HepG2 (cell line): Measurements from ENCODE around the gene ITGA7. TPM values are rescaled to one million over a fixed set of nuclear protein-coding genes. Genes with fewer than 3 reads are reported as not detected.

Source experiments
- ATAC-seq: fragments of 200-7000 bp; cut with Tn5 transposase; 3 replicates; pipeline ENCODE4 v1.9.1; 2020; ENCODE audit warnings: mild to moderate bottlenecking, moderate library complexity
- BruUV-seq: library from RNA; stranded (reverse); fragments of 400-500 nt; replicated peaks from 2 replicates; lab custom pipeline; 2021; lab: Mats Ljungman, UMichigan
- CTCF ChIA-PET: fragments of 300-600 bp; formaldehyde crosslinking; extraction: SDS; loops from one replicate; lab custom pipeline; 2021; ENCODE audit warnings: low total read pairs, inconsistent platforms, low intra/inter-chr PET ratio; lab: Yijun Ruan, JAX
- POLR2A ChIA-PET: fragments of 350-600 bp; sonication (Branson Sonifier 250); formaldehyde crosslinking; loops from one replicate; lab custom pipeline; 2020; ENCODE audit warnings: antibody characterized with exemption, inconsistent platforms; lab: Yijun Ruan, JAX
- DNase-seq: peaks from one replicate; pipeline ENCODE4 v3.0.0-alpha.2; 2015; ENCODE audit warnings: low spot score
- FAIRE-seq: peaks from 3 replicates; lab custom pipeline; 2011; peaks lifted over from hg19 to GRCh38; lab: Jason Lieb, UNC
- H2AFZ ChIP-seq: one replicate; pipeline ENCODE4 v1.6.1; 2011; ENCODE audit warnings: low read length, inconsistent platforms
- H3K27ac ChIP-seq: fragments of 300-600 bp; 3 replicates; pipeline ENCODE4 v1.8.0; 2011; ENCODE audit warnings: mixed run types, mild to moderate bottlenecking, mixed read lengths, low read length, inconsistent platforms; ENCODE audit not compliant: insufficient read depth; ENCODE audit errors: extremely low read length
- H3K27me3 ChIP-seq, 2 experiments: fragments of 200-600 bp in 1 of 2; 2 replicates in 1 of 2; 3 replicates in 1 of 2; pipeline versions ENCODE4 v1.6.0 to v1.8.0; 2011; ENCODE audit warnings: low read length in 2 of 2, mild to moderate bottlenecking in 2 of 2, moderate library complexity in 2 of 2, inconsistent platforms in 1 of 2; ENCODE audit not compliant: insufficient read depth in 2 of 2, control insufficient read depth in 1 of 2
- H3K36me3 ChIP-seq, 2 experiments: fragments of 200-600 bp in 1 of 2; replicated peaks in 1 of 2; 2 replicates in 1 of 2; 3 replicates in 1 of 2; pipeline versions ENCODE4 v1.5.1 to v1.8.0; 2011; ENCODE audit warnings: low read length in 2 of 2, inconsistent platforms in 1 of 2; ENCODE audit not compliant: insufficient read depth in 2 of 2, control insufficient read depth in 1 of 2
- H3K4me1 ChIP-seq: 2 replicates; pipeline ENCODE4 v1.5.1; 2012; ENCODE audit warnings: low read length, inconsistent platforms; ENCODE audit not compliant: insufficient read depth
- H3K4me2 ChIP-seq: 2 replicates; pipeline ENCODE4 v1.6.0; 2011; ENCODE audit warnings: low read depth, low read length, inconsistent platforms
- H3K4me3 ChIP-seq, 3 experiments: fragments of 200-600 bp in 1 of 3; sonication (generic), shearing (Covaris generic) in 1 of 3; replicated peaks in 1 of 3; 2 replicates each; pipeline ENCODE4 v1.5.1; 2011 to 2016; ENCODE audit warnings: low read length in 3 of 3, inconsistent platforms in 2 of 3, low read depth in 2 of 3, mild to moderate bottlenecking in 2 of 3, control low read depth in 1 of 3, mixed read lengths in 1 of 3; ENCODE audit not compliant: insufficient read depth in 1 of 3
- H3K79me2 ChIP-seq: one replicate; pipeline ENCODE4 v1.6.1; 2011; ENCODE audit warnings: low read length, inconsistent platforms; ENCODE audit not compliant: insufficient read depth
- H3K9ac ChIP-seq: 2 replicates; pipeline ENCODE4 v1.6.0; 2011; ENCODE audit warnings: mild to moderate bottlenecking, low read depth, low read length, inconsistent platforms; ENCODE audit not compliant: insufficient read depth
- H3K9me3 ChIP-seq: 2 replicates; pipeline ENCODE4 v1.5.1; 2012; ENCODE audit warnings: mild to moderate bottlenecking, low read length
- H4K20me1 ChIP-seq: 2 replicates; pipeline ENCODE4 v1.6.0; 2011; ENCODE audit warnings: inconsistent platforms, mild to moderate bottlenecking, low read length, moderate library complexity; ENCODE audit not compliant: insufficient read depth
- ELF3 ChIP-seq: IDR thresholded peaks from 2 replicates; pipeline ENCODE4 v1.6.1; 2016; ENCODE audit warnings: missing genetic modification reagents, missing compliant biosample characterization
- GATAD2A ChIP-seq: IDR thresholded peaks from 2 replicates; pipeline ENCODE4 v1.6.1; 2016
- PAF1 ChIP-seq: IDR thresholded peaks from 2 replicates; pipeline ENCODE4 v1.6.1; 2016; ENCODE audit warnings: missing genetic modification reagents, missing compliant biosample characterization
- POLR2A ChIP-seq, 2 experiments: IDR thresholded peaks; 2 replicates each; pipeline ENCODE4 v1.6.1; 2011; ENCODE audit warnings: low read depth in 2 of 2, low read length in 2 of 2, mild to moderate bottlenecking in 1 of 2, moderate library complexity in 1 of 2; ENCODE audit not compliant: insufficient read depth in 1 of 2
- RBM22 ChIP-seq: fragments of 200-400 bp; formaldehyde crosslinking; optimal IDR thresholded peaks from 2 replicates; pipeline ENCODE3; 2017; ENCODE audit warnings: mild to moderate bottlenecking, low read length, moderate library complexity
- SIX4 ChIP-seq: sonication (generic); formaldehyde crosslinking; IDR thresholded peaks from 2 replicates; pipeline ENCODE4 v1.4.0; 2020; ENCODE audit warnings: missing genetic modification reagents
- ZNF235 ChIP-seq: sonication (generic); formaldehyde crosslinking; IDR thresholded peaks from 2 replicates; pipeline ENCODE4 v1.8.1; 2023; ENCODE audit warnings: mild to moderate bottlenecking, missing genetic modification reagents, borderline replicate concordance
- ZNF350 ChIP-seq: sonication (generic); formaldehyde crosslinking; IDR thresholded peaks from 2 replicates; pipeline ENCODE4 v1.4.0; 2020; ENCODE audit warnings: mild to moderate bottlenecking, low read depth, missing genetic modification reagents, borderline replicate concordance
- WGBS: methylation state at CpG from one replicate; pipeline ENCODE4 v1.1.6; 2017; ENCODE audit warnings: low lambda C conversion rate; 5-methylcytosine and 5-hydroxymethylcytosine counted together
- in situ Hi-C: cut with HindIII; loops from 2 replicates; pipeline ENCODE4 v1.10.0; 2017; ENCODE audit warnings: low pct_unique_long_range_greater_than_20kb; ENCODE audit not compliant: extremely low pct_ligation_motif_present
- intact Hi-C: fragments of 100-400 bp; cut with micrococcal nuclease; formaldehyde crosslinking; loops from one replicate; pipeline ENCODE4 v1.10.0; 2022; ENCODE audit not compliant: unreplicated experiment
- polyA plus RNA-seq, 8 experiments: library from polyadenylated mRNA; depleted of rRNA in 3 of 8; stranded (reverse) in 7 of 8; unstranded in 1 of 8; fragments of >200 nt; fragmentation: Illumina TruSeq in 4 of 8; extraction: Trizol in 4 of 8; gene quantifications; 2 replicates each; pipeline versions ENCODE4 v1.2.1 to v1.2.3, GENCODE V29; 2011 to 2016; ENCODE audit warnings: low read depth in 4 of 8, missing spikeins in 1 of 8, mixed read lengths in 1 of 8; ENCODE audit not compliant: insufficient read depth in 1 of 8
- total RNA-seq, 5 experiments: library from RNA; depleted of rRNA; stranded (reverse); fragments of >200 nt; fragmentation: Illumina TruSeq; extraction: Trizol; gene quantifications; 2 replicates each; pipeline ENCODE4 v1.2.3, GENCODE V29; 2016; ENCODE audit warnings: low read depth in 1 of 5

ITGA7 gene
- total and polyA plus RNA-seq, 2 of the 13 experiments (the other 11 are each of a cell fraction or from before 2014, with no cell fraction given): 0.65 to 0.75 TPM

DNA sequence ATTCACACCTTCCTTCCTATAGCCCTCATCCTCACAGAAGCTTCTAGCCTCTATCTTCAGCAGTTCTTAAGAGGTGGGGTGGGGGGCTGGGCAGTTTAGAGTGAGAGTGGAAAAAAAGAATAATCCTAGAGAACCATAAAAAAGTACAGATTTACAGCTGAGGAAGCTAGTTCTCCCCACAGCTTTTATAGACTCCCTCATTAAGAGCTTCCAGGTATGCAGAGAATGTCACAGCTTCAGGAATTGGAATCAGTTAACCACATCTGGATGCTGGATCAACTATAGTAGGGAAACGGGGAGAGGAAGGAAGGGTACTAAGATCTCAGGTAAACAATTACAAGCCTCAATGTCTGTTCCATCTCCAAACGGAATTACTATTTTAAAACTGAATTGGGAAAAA, 47.5 kb upstream of the ITGA7 start (continued):
- no peak for TF ChIP-seq ELF3 (CRISPR knock-in tag)
- no peak for TF ChIP-seq SIX4 (CRISPR knock-in tag)
- no peak for TF ChIP-seq GATAD2A (CRISPR knock-in tag)

GRCh38 chr12:55748230-55748993, 40.7 kb upstream of the ITGA7 start:
- no peaks in the 10 kb centered on the region for H3K79me2 ChIP-seq
- H4K20me1 ChIP-seq: no peaks in the 10 kb centered on the region
- H3K36me3 ChIP-seq: peaks cover 9 to 22% of the 10 kb centered on the region in 2 experiments
- WGBS: 97% methylated on average over 15 of the region's 18 CpGs
- no peak for FAIRE-seq
- no peak overlapping the region for H3K4me3 ChIP-seq
- H3K4me2 ChIP-seq: no peak overlapping the region
- in situ Hi-C loops (no loop called here), intact Hi-C loops (no loop called here)
- TF ChIP-seq ZNF350 (CRISPR knock-in tag): no peak
- TF ChIP-seq RBM22: peak; percentile 24
- TF ChIP-seq POLR2A (IDR thresholded peaks at IDR 0.05; ENCODE audit: insufficient read depth in 1 of 2, low read depth in 2 of 2, low read length in 2 of 2): peak in 1 of 2 experiments; percentile 20; a peak in 1 of 4 replicates
- TF ChIP-seq PAF1 (CRISPR knock-in tag): peak; percentile 65; the same call in 1 of the 2 replicates
- no peak for TF ChIP-seq ZNF235 (CRISPR knock-in tag)
- ATAC-seq: no peak
- CTCF ChIA-PET: no interaction called here
- H3K27me3 ChIP-seq: peaks cover 0 to 6% of the 10 kb centered on the region in 2 experiments; a peak in 1 of 5 replicates
- POLR2A ChIA-PET: no interaction called here
- no peak for DNase-seq
- peaks cover 26% of the 10 kb centered on the region for H3K4me1 ChIP-seq
- no peak overlapping the region for H3K27ac ChIP-seq
- H3K9me3 ChIP-seq: no peaks in the 10 kb centered on the region
- no peak overlapping the region for H3K9ac ChIP-seq
- BruUV-seq: no TSS peak
- no peak overlapping the region for H2AFZ ChIP-seq
